K562 (cell line): Measurements from ENCODE around the gene SELENOI. TPM values are rescaled to one million over a fixed set of nuclear protein-coding genes. Genes with fewer than 3 reads are reported as not detected.
A peak's percentile ranks its signal among the peaks of the same experiment; 100 is the strongest.

Experiments used
- BRF2 ChIP-seq: IDR thresholded peaks from 3 replicates; pipeline ENCODE4 v1.6.1; 2011; ENCODE audit warnings: borderline replicate concordance, mild to moderate bottlenecking; ENCODE audit not compliant: insufficient read length, insufficient read depth
- CREB3L1 ChIP-seq: fragments of 450-650 bp; IDR thresholded peaks from 2 replicates; pipeline ENCODE4 v1.6.1; 2014; ENCODE audit warnings: low read depth, mild to moderate bottlenecking, moderate library complexity, borderline replicate concordance
- ETS2 ChIP-seq: IDR thresholded peaks from 2 replicates; pipeline ENCODE4 v1.6.1; 2016; ENCODE audit warnings: borderline replicate concordance, missing genetic modification characterization, mild to moderate bottlenecking, moderate library complexity, missing compliant biosample characterization; ENCODE audit not compliant: poor library complexity, severe bottlenecking
- HDAC2 ChIP-seq: fragments of 450-650 bp; IDR thresholded peaks from 2 replicates; pipeline ENCODE4 v1.6.1; 2016; ENCODE audit warnings: mild to moderate bottlenecking
- MIER1 ChIP-seq: fragments of 450-650 bp; IDR thresholded peaks from 2 replicates; pipeline ENCODE4 v1.6.1; 2016; ENCODE audit warnings: antibody characterized with exemption, mild to moderate bottlenecking, low read depth
- MYC ChIP-seq, 2 experiments: fragments of 250-450 bp in 1 of 2; sonication (Bioruptor Pico) in 1 of 2; IDR thresholded peaks; 2 replicates each; pipeline versions ENCODE4 v1.5.1 to v1.6.1; 2012 to 2021; ENCODE audit warnings: low read depth in 2 of 2, borderline replicate concordance in 1 of 2, improper control_type of control experiment in 1 of 2, low read length in 1 of 2, mild to moderate bottlenecking in 1 of 2, moderate library complexity in 1 of 2
- PHB2 ChIP-seq: fragments of 450-650 bp; IDR thresholded peaks from 2 replicates; pipeline ENCODE4 v1.6.1; 2017; ENCODE audit warnings: low read depth
- STAT6 ChIP-seq: sonication (generic); formaldehyde crosslinking; IDR thresholded peaks from 2 replicates; pipeline ENCODE4 v1.8.1; 2023; ENCODE audit warnings: mild to moderate bottlenecking, missing genetic modification reagents
- TAF9B ChIP-seq: fragments of 450-650 bp; IDR thresholded peaks from 2 replicates; pipeline ENCODE4 v1.6.1; 2018; ENCODE audit warnings: mild to moderate bottlenecking; ENCODE audit not compliant: partially characterized antibody
- XRCC3 ChIP-seq: fragments of 450-650 bp; IDR thresholded peaks from 2 replicates; pipeline ENCODE4 v1.6.1; 2017; ENCODE audit warnings: mild to moderate bottlenecking, moderate library complexity
- ZBTB7A ChIP-seq: IDR thresholded peaks from 2 replicates; pipeline ENCODE4 v1.6.1; 2011; ENCODE audit warnings: low read depth, mild to moderate bottlenecking, low read length, moderate library complexity, borderline replicate concordance; ENCODE audit not compliant: control insufficient read depth
- ZC3H8 ChIP-seq: fragments of 450-650 bp; IDR thresholded peaks from 2 replicates; pipeline ENCODE4 v1.6.1; 2017
- ZKSCAN3 ChIP-seq: fragments of 250-450 bp; sonication (Bioruptor Pico); IDR thresholded peaks from 2 replicates; pipeline ENCODE4 v1.4.0; 2020
- ZKSCAN8 ChIP-seq: fragments of 200-800 bp; sonication (Bioruptor generic); IDR thresholded peaks from 2 replicates; pipeline ENCODE4 v1.6.1; 2016; ENCODE audit warnings: missing genetic modification characterization, missing compliant biosample characterization
- ZNF146 ChIP-seq: IDR thresholded peaks from one replicate; pipeline ENCODE4 v1.6.1; 2018; ENCODE audit warnings: missing compliant biosample characterization; ENCODE audit not compliant: unreplicated experiment
- ZNF436 ChIP-seq: fragments of 250-450, 450-650 bp; sonication (Bioruptor Pico); formaldehyde crosslinking; IDR thresholded peaks from 2 replicates; pipeline ENCODE4 v1.7.0; 2020; ENCODE audit warnings: mild to moderate bottlenecking
- ZNF780A ChIP-seq: fragments of 250-450 bp; sonication (Bioruptor Pico); IDR thresholded peaks from 2 replicates; pipeline ENCODE4 v1.5.0; 2021; ENCODE audit warnings: mild to moderate bottlenecking
- ZSCAN29 ChIP-seq: fragments of 450-650 bp; IDR thresholded peaks from 2 replicates; pipeline ENCODE4 v1.6.1; 2017
- polyA plus RNA-seq, 8 experiments: library from polyadenylated mRNA; depleted of rRNA in 4 of 8; stranded (reverse) in 5 of 8; unstranded in 3 of 8; fragments of >200 nt; fragmentation: Nextera tagmentation in 2 of 8; fragmentation: Illumina TruSeq in 1 of 8; extraction: Ambion mirVana in 2 of 8; extraction: Trizol in 1 of 8; gene quantifications; 2 replicates each; pipeline versions ENCODE4 v1.2.1 to v1.2.3, GENCODE V29; 2011 to 2014; ENCODE audit warnings: inconsistent platforms in 1 of 8, missing spikeins in 1 of 8
- total RNA-seq, 7 experiments: library from RNA; depleted of rRNA in 6 of 7; stranded (reverse); fragments of >200 nt in 6 of 7; fragmentation: Illumina TruSeq in 2 of 7; extraction: Trizol in 2 of 7; gene quantifications; 2 replicates each; pipeline versions ENCODE4 v1.2.1 to v1.2.3, GENCODE V29; 2011 to 2021; ENCODE audit warnings: low replicate concordance in 1 of 7

The SELENOI gene
- total and polyA plus RNA-seq, 9 of the 15 experiments (the other 6 are each of a cell fraction or from before 2014, with no cell fraction given), result 9.6 to 46.9 (median 24.4) TPM

GRCh38 chr2:26355038-26355995, 9.4 kb downstream of the SELENOI start (continued):
- TF ChIP-seq MYC (IDR thresholded peaks at IDR 0.05; ENCODE audit: low read depth, low read length), result no peak
- no peak for TF ChIP-seq MYC (CRISPR knock-in tag; IDR thresholded peaks at IDR 0.05; ENCODE audit: borderline replicate concordance, low read depth)
- no peak for TF ChIP-seq ZC3H8
- TF ChIP-seq ZNF436, result no peak
- no peak for TF ChIP-seq ZBTB7A
- peak; percentile 56 for TF ChIP-seq TAF9B
- TF ChIP-seq ETS2 (tag), result no peak
- TF ChIP-seq ZSCAN29, result no peak
- no peak for TF ChIP-seq BRF2
- TF ChIP-seq STAT6 (CRISPR knock-in tag), result no peak
- no peak for TF ChIP-seq PHB2
- no peak for TF ChIP-seq ZKSCAN8
- TF ChIP-seq ZKSCAN3 (CRISPR knock-in tag), result no peak
- no peak for TF ChIP-seq XRCC3
- TF ChIP-seq ZNF780A (CRISPR knock-in tag), result no peak
- no peak for TF ChIP-seq ZNF146 (CRISPR knock-in tag)
- TF ChIP-seq CREB3L1, result no peak; the same call in 1 of the 2 replicates
- TF ChIP-seq HDAC2, result peak; percentile 92
- TF ChIP-seq MIER1, result 0 out of 2 replicates have a peak, but pooled peaks have one; percentile 39
